Type B pancreatic cell (in vitro differentiated cells): ENCODE results near the gene RTEL1. TPM values are rescaled to one million over a fixed set of nuclear protein-coding genes. Genes with fewer than 3 reads are reported as not detected.
"Not testable (repeated sequence)": the region's sequence is repeated elsewhere in the genome, so short reads cannot be mapped to it uniquely, and the experiment has no call there.

Source experiments
- DNase-seq: peaks from one replicate; pipeline ENCODE4 v3.0.0; 2021; ENCODE audit warnings: mixed read lengths; ENCODE audit not compliant: unreplicated experiment; ENCODE audit errors: extremely low spot score
- H3K27ac Mint-ChIP-seq: 2 replicates; pipeline ENCODE4 v1.8.0; 2021; ENCODE audit warnings: mild to moderate bottlenecking, mixed read lengths
- H3K27me3 Mint-ChIP-seq: 2 replicates; pipeline ENCODE4 v1.8.0; 2021; ENCODE audit warnings: mixed read lengths
- H3K36me3 Mint-ChIP-seq: 2 replicates; pipeline ENCODE4 v1.8.0; 2021; ENCODE audit warnings: mixed read lengths
- H3K4me1 Mint-ChIP-seq: one replicate; pipeline ENCODE4 v1.8.0; 2021; ENCODE audit warnings: mixed read lengths; ENCODE audit not compliant: unreplicated experiment
- H3K4me3 Mint-ChIP-seq: 2 replicates; pipeline ENCODE4 v1.8.0; 2021; ENCODE audit warnings: mild to moderate bottlenecking, mixed read lengths
- H3K9me3 Mint-ChIP-seq: 2 replicates; pipeline ENCODE4 v1.8.0; 2021; ENCODE audit warnings: mixed read lengths
- total RNA-seq: library from RNA; stranded (reverse); gene quantifications from 2 replicates; pipeline ENCODE4 v1.2.1, GENCODE V29; 2021; ENCODE audit warnings: low replicate concordance
- TF ChIP-seq, protein P1 (sequence below): fragments of 200-600 bp; sonication (generic); conservative IDR thresholded peaks from 2 replicates; pipeline ENCODE4 v1.5.0; 2021; ENCODE audit warnings: antibody characterized with exemption, mild to moderate bottlenecking

Gene RTEL1
- total RNA-seq, 1 donor from 2014 or later = 39.2 TPM

DNA sequence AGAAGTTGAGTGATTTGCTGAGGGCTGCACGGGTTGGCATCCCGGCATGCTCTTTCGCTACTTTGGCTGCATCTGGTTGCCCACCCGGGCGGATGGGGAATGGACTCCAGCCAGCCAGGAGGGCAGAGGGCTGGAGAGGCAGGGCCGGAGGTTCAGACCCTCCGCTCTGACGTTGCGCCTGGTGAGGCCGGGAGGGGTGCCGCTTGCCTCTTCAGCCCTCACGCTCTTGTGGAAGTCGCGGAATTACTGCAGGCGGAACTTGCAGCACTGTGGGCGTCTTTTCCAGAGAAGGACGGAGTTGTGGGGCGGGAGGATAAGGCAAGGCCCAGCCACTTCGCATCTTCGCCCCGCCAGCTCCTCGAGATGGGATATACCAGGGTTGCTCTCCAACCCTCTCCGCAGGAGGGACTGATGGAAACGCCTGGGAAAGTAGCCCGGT is 656 bp downstream of the RTEL1 start:
- DNase-seq = no peak
- TF ChIP-seq, protein P1, sequence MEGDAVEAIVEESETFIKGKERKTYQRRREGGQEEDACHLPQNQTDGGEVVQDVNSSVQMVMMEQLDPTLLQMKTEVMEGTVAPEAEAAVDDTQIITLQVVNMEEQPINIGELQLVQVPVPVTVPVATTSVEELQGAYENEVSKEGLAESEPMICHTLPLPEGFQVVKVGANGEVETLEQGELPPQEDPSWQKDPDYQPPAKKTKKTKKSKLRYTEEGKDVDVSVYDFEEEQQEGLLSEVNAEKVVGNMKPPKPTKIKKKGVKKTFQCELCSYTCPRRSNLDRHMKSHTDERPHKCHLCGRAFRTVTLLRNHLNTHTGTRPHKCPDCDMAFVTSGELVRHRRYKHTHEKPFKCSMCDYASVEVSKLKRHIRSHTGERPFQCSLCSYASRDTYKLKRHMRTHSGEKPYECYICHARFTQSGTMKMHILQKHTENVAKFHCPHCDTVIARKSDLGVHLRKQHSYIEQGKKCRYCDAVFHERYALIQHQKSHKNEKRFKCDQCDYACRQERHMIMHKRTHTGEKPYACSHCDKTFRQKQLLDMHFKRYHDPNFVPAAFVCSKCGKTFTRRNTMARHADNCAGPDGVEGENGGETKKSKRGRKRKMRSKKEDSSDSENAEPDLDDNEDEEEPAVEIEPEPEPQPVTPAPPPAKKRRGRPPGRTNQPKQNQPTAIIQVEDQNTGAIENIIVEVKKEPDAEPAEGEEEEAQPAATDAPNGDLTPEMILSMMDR = no peak
- peak overlapping the region; percentile 99 for H3K4me3 Mint-ChIP-seq
- H3K9me3 Mint-ChIP-seq = no peaks in the 10 kb centered on the region
- H3K36me3 Mint-ChIP-seq = no peaks in the 10 kb centered on the region
- H3K27ac Mint-ChIP-seq = peak overlapping the region; percentile 92
- H3K4me1 Mint-ChIP-seq = peaks cover 26% of the 10 kb centered on the region
- no peaks in the 10 kb centered on the region for H3K27me3 Mint-ChIP-seq

DNA sequence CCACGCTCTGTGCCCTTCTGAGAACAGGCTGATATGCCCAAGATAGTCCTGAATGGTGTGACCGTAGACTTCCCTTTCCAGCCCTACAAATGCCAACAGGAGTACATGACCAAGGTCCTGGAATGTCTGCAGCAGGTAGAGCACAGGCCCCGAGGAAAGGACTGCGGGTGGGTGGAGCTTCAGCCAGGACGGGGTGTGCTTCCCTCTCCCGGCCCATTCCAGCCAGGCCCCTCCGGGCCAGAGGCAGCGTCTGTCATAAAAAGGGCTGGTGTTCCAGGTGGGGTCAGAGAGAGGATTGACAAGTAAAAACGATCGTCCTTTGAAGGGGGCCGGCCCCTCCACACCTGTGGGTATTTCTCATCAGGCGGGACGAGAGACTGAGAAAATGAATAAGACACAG is 1.3 kb downstream of the RTEL1 start:
- H3K27ac Mint-ChIP-seq = no peak overlapping the region
- H3K36me3 Mint-ChIP-seq = no peaks in the 10 kb centered on the region
- DNase-seq = no peak

DNA sequence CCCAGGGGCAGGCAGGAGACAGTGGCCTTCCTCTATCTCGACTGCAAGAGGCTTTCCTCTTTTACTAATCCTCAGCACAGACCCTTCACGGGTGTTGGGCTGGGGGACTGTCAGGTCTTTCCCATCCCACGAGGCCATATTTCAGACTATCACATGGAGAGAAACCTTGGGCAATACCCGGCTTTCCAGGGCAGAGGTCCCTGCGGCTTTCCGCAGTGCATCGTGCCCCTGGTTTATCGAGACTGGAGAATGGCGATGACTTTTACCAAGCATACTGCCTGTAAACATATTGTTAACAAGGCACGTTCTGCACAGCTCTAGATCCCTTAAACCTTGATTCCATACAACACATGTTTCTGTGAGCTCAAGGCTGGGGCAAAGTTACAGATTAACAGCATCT is 2.1 kb downstream of the RTEL1 start:
- H3K27ac Mint-ChIP-seq, H3K9me3 Mint-ChIP-seq, DNase-seq, H3K36me3 Mint-ChIP-seq, H3K27me3 Mint-ChIP-seq: not testable (repeated sequence)
- H3K4me3 Mint-ChIP-seq = peak overlapping the region; percentile 99
- H3K4me1 Mint-ChIP-seq = peaks cover 19% of the 10 kb centered on the region

More for the DNA sequence above, 1.3 kb downstream of the RTEL1 start:
- Mint-ChIP-seq H3K4me3 (peak overlapping the region; percentile 99), H3K27me3 (no peaks in the 10 kb centered on the region), H3K9me3 (no peaks in the 10 kb centered on the region), H3K4me1 (peaks cover 20% of the 10 kb centered on the region)
- TF ChIP-seq, protein P1 = no peak

DNA sequence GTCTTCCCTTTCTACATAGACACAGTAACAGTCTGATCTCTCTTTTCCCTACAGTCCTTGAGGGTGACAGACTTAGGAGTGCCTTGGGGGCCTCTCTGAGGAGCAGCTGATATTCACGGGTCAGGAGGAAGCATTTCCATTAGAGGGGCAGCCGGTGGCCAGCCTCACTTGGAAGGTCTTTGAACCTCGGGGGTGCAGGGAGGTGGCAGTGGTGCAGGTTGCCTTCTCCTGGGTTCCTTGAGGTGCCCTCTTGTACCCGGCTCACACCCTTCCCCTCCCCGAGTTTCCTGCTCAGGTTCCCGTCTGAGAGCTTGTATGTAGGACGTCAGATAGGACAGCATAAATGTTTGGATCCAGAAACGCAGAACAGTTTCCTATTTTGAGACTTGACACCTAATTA is 2.5 kb downstream of the RTEL1 start:
- H3K36me3 Mint-ChIP-seq = no peaks in the 10 kb centered on the region
- no peaks in the 10 kb centered on the region for H3K9me3 Mint-ChIP-seq
- no peak for DNase-seq
- H3K27ac Mint-ChIP-seq = no peak overlapping the region
- peaks cover 19% of the 10 kb centered on the region for H3K4me1 Mint-ChIP-seq
- H3K27me3 Mint-ChIP-seq = no peaks in the 10 kb centered on the region
- TF ChIP-seq, protein P1 = no peak
- H3K4me3 Mint-ChIP-seq = peak overlapping the region; percentile 11

DNA sequence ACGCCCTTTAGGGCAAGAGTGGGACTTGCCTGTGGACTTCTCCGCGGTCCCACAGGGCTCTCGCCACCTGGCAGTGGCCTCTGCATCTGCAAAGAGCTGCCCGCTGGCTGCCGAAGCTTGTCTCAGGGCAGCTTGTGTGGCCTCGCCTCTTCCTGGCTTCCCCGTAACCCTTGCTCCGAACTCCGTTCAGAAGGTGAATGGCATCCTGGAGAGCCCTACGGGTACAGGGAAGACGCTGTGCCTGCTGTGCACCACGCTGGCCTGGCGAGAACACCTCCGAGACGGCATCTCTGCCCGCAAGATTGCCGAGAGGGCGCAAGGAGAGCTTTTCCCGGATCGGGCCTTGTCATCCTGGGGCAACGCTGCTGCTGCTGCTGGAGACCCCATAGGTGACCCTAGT is 3.0 kb downstream of the RTEL1 start:
- Mint-ChIP-seq H3K36me3 (no peaks in the 10 kb centered on the region), H3K4me1 (peaks cover 19% of the 10 kb centered on the region), H3K4me3 (no peak overlapping the region), H3K27me3 (no peaks in the 10 kb centered on the region), H3K27ac (no peak overlapping the region), H3K9me3 (no peaks in the 10 kb centered on the region)
- no peak for DNase-seq
- TF ChIP-seq, protein P1 = no peak

DNA sequence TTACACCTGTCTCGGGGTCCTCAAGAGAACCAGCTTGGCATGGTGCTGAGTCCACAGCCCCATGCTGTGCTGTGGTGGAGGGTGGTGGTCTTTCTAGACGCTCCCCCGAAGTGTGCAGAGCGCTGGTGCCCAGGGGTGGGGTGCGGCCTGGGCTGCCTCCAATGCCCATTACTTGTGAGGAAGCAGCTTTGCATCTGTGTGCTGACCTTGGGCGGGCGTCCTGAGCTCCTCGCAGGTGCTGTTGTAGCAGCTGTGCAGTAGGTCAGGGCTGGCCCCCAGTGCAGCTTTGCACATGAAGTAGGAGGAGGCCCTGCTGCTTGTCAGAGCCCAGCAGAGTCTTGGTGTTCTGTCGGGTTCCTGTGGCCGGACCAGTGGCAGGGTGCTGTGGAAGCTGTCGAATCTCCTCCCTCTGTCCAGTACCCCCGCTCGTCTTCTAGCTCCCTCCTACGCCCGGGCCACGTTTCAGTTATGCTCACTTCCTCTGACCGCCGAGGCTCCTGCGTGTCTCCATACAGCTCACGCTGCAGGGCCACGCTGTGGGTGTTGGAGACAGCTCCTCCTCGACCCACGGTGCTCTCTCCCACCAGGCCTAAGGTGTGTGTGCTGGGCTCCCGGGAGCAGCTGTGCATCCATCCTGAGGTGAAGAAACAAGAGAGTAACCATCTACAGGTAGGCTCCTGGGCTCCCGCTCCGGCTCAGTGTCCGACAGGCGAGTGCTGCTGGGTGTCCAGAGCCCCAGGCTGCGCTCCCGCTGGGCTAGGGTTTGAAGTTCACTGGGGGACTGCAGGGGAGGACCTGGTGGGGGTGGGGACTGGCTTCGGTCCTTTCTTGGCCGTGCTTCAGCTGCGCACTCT is 4.1 kb downstream of the RTEL1 start:
- peaks cover 19% of the 10 kb centered on the region for H3K4me1 Mint-ChIP-seq
- no peak overlapping the region for H3K4me3 Mint-ChIP-seq
- no peaks in the 10 kb centered on the region for H3K36me3 Mint-ChIP-seq
- no peak for DNase-seq
- no peaks in the 10 kb centered on the region for H3K9me3 Mint-ChIP-seq
- TF ChIP-seq, protein P1 = no peak
- H3K27me3 Mint-ChIP-seq = no peaks in the 10 kb centered on the region
- H3K27ac Mint-ChIP-seq = no peak overlapping the region
